K562 (cell line): ENCODE results near the gene NXNL2. TPM values are rescaled to one million over a fixed set of nuclear protein-coding genes. Genes with fewer than 3 reads are reported as not detected.
A peak's percentile ranks its signal among the peaks of the same experiment; 100 is the strongest.

Experiments
- ATAC-seq: fragments of 200-7000 bp; cut with Tn5 transposase; 3 replicates; pipeline ENCODE4 v1.9.1; 2020; ENCODE audit warnings: moderate library complexity
- BruUV-seq: library from RNA; stranded (reverse); fragments of 400-500 nt; replicated peaks from 2 replicates; lab custom pipeline; 2021; lab: Mats Ljungman, UMichigan
- CTCF ChIA-PET: fragments of 300-600 bp; formaldehyde crosslinking; extraction: SDS; loops from one replicate; lab custom pipeline; 2021; ENCODE audit warnings: low intra/inter-chr PET ratio; lab: Yijun Ruan, JAX
- POLR2A ChIA-PET: fragments of 300-600, 350-650 bp; sonication (Branson Sonifier 250); formaldehyde crosslinking; extraction: SDS; loops from one replicate; lab custom pipeline; 2021; ENCODE audit warnings: antibody characterized with exemption, inconsistent platforms; lab: Yijun Ruan, JAX
- DNase-seq, 4 experiments: peaks; one replicate each; pipeline versions ENCODE4 v3.0.0 to v3.0.0-alpha.2; 2011 to 2018; ENCODE audit warnings: low spot score in 3 of 4, mixed read lengths in 3 of 4; ENCODE audit errors: extremely low read depth in 1 of 4
- FAIRE-seq: peaks from 2 replicates; lab custom pipeline; 2011; peaks lifted over from hg19 to GRCh38; lab: Jason Lieb, UNC
- H2AFZ ChIP-seq: 2 replicates; pipeline ENCODE4 v1.6.0; 2011; ENCODE audit warnings: low read depth, low read length, control low read depth, inconsistent platforms
- H3K27ac ChIP-seq: fragments of 200-600 bp; 3 replicates; pipeline ENCODE4 v1.8.0; 2011; ENCODE audit warnings: low read depth, mild to moderate bottlenecking, control low read depth, inconsistent platforms, low read length, moderate library complexity, mixed read lengths; ENCODE audit errors: extremely low read depth
- H3K27me3 ChIP-seq, 2 experiments: fragments of 300-600 bp in 1 of 2; 2 replicates in 1 of 2; 3 replicates in 1 of 2; pipeline versions ENCODE4 v1.6.0 to v1.8.0; 2011; ENCODE audit warnings: inconsistent platforms in 2 of 2, low read length in 2 of 2, mild to moderate bottlenecking in 1 of 2, mixed read lengths in 1 of 2, moderate library complexity in 1 of 2; ENCODE audit not compliant: control insufficient read depth in 2 of 2, insufficient read depth in 2 of 2
- H3K36me3 ChIP-seq: fragments of 300-600 bp; 3 replicates; pipeline ENCODE4 v1.8.0; 2011; ENCODE audit warnings: mild to moderate bottlenecking, low read length, inconsistent platforms; ENCODE audit not compliant: control insufficient read depth, insufficient read depth
- H3K4me1 ChIP-seq, 2 experiments: fragments of 200-600 bp in 1 of 2; replicated peaks in 1 of 2; 2 replicates in 1 of 2; 3 replicates in 1 of 2; pipeline versions ENCODE4 v1.5.1 to v1.8.0; 2011; ENCODE audit warnings: inconsistent platforms in 2 of 2, low read length in 2 of 2, mild to moderate bottlenecking in 1 of 2, mixed read lengths in 1 of 2, moderate library complexity in 1 of 2; ENCODE audit not compliant: control insufficient read depth in 2 of 2, insufficient read depth in 2 of 2
- H3K4me2 ChIP-seq: 2 replicates; pipeline ENCODE4 v1.6.1; 2011; ENCODE audit warnings: low read length, control low read depth, inconsistent platforms, mixed read lengths; ENCODE audit not compliant: insufficient read depth
- H3K4me3 ChIP-seq: fragments of 200-600 bp; sonication (generic), shearing (Covaris generic); 2 replicates; pipeline ENCODE4 v1.5.1; 2016; ENCODE audit warnings: control low read depth, inconsistent platforms
- H3K79me2 ChIP-seq: fragments of 200-600 bp; 3 replicates; pipeline ENCODE4 v1.8.0; 2011; ENCODE audit warnings: low read length, inconsistent platforms; ENCODE audit not compliant: control insufficient read depth, insufficient read depth
- H3K9ac ChIP-seq, 2 experiments: 2 replicates each; pipeline versions ENCODE4 v1.6.0 to v1.6.1; 2011; ENCODE audit warnings: low read depth in 2 of 2, low read length in 2 of 2, control low read depth in 1 of 2, inconsistent platforms in 1 of 2, mild to moderate bottlenecking in 1 of 2, mixed read lengths in 1 of 2; ENCODE audit not compliant: insufficient read depth in 1 of 2
- H3K9me1 ChIP-seq: one replicate; pipeline ENCODE4 v1.6.0; 2011; ENCODE audit warnings: inconsistent platforms, mild to moderate bottlenecking, low read length, moderate library complexity; ENCODE audit not compliant: control insufficient read depth, insufficient read depth
- H3K9me3 ChIP-seq: replicated peaks from 2 replicates; pipeline ENCODE4 v1.5.1; 2011; ENCODE audit warnings: low read depth, low read length, inconsistent platforms; ENCODE audit not compliant: control insufficient read depth, insufficient read depth
- H4K20me1 ChIP-seq: replicated peaks from 2 replicates; pipeline ENCODE4 v1.6.1; 2011; ENCODE audit warnings: low read length, inconsistent platforms, mixed read lengths; ENCODE audit not compliant: control insufficient read depth, insufficient read depth
- ATF3 ChIP-seq, 2 experiments: fragments of 450-650 bp in 1 of 2; sonication (generic) in 1 of 2; formaldehyde crosslinking in 1 of 2; IDR thresholded peaks in 1 of 2; conservative IDR thresholded peaks in 1 of 2; 2 replicates each; pipeline versions ENCODE4 v1.6.1 to v1.8.1; 2016 to 2023; ENCODE audit warnings: mild to moderate bottlenecking in 2 of 2, moderate library complexity in 2 of 2, inconsistent platforms in 1 of 2, missing genetic modification reagents in 1 of 2
- ZNF217 ChIP-seq: sonication (generic); formaldehyde crosslinking; IDR thresholded peaks from 2 replicates; pipeline ENCODE4 v1.8.0; 2022; ENCODE audit warnings: mild to moderate bottlenecking, missing genetic modification reagents
- WGBS: fragments of 100-300 bp; shearing (Covaris generic); methylation state at CpG from one replicate; pipeline ENCODE4 v1.1.6; 2016; ENCODE audit warnings: low coverage, mixed read lengths; ENCODE audit not compliant: insufficient coverage; ENCODE audit errors: missing lambda C conversion rate; 5-methylcytosine and 5-hydroxymethylcytosine counted together
- in situ Hi-C: fragments of 300-500 bp; cut with MboI; formaldehyde crosslinking; loops from 4 replicates; pipeline ENCODE4 v1.15.0; 2018; ENCODE audit warnings: inconsistent platforms, mixed read lengths
- intact Hi-C: fragments of 100-400 bp; cut with micrococcal nuclease; formaldehyde crosslinking; loops from 2 replicates; pipeline ENCODE4 v1.14.2; 2022
- polyA plus RNA-seq, 8 experiments: library from polyadenylated mRNA; depleted of rRNA in 4 of 8; stranded (reverse) in 5 of 8; unstranded in 3 of 8; fragments of >200 nt; fragmentation: Nextera tagmentation in 2 of 8; fragmentation: Illumina TruSeq in 1 of 8; extraction: Ambion mirVana in 2 of 8; extraction: Trizol in 1 of 8; gene quantifications; 2 replicates each; pipeline versions ENCODE4 v1.2.1 to v1.2.3, GENCODE V29; 2011 to 2014; ENCODE audit warnings: inconsistent platforms in 1 of 8, missing spikeins in 1 of 8
- total RNA-seq, 7 experiments: library from RNA; depleted of rRNA in 6 of 7; stranded (reverse); fragments of >200 nt in 6 of 7; fragmentation: Illumina TruSeq in 2 of 7; extraction: Trizol in 2 of 7; gene quantifications; 2 replicates each; pipeline versions ENCODE4 v1.2.1 to v1.2.3, GENCODE V29; 2011 to 2021; ENCODE audit warnings: low replicate concordance in 1 of 7

The NXNL2 gene
- total and polyA plus RNA-seq, 9 of the 15 experiments (the other 6 are each of a cell fraction or from before 2014, with no cell fraction given) = 0.15 to 0.19 TPM; not detected in 7

DNA sequence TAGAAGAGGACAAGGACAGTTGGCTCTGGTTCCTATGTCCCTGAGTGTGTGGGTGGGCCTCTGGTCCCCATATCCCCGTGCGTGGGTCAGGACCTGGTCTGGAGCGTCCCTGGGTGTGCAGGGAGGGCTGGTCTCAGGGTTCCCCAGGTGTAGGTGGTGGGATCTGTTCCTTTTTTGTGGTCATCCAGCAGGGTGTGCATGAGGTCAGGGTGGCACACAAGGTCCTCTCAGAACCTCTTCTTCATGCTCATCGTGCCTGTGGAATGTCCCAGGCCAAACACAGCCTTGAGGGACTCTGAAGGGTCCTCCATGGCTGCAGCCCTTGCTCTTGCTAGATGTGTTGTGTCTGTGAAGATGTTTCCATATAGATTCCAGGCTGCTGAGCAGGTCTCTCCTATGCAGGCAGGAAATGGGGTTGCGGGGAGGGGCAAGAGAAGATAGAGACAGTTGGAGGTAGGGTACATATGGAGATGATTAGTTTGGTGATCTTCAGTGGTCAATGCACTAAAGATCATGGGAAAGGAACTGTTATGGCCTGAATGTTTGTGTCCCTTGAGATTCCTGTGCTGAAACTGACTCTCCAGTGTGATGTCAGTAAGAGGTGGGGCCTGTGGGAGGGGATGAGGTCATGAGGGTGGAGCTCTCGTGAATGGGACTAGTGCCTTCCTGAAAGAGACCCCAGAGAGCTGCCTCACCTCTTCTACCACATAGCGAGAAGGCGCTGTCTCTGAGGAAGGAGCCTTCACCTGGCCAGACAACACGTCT, 53.1 kb downstream of the NXNL2 start:
- intact Hi-C loops = no loop called here

More for the DNA sequence above, 53.1 kb downstream of the NXNL2 start:
- DNase-seq (no peak), ATAC-seq (no peak), FAIRE-seq (no peak)
- ChIA-PET POLR2A (interaction anchor here (0.5 kb wide), 1 partner anchor 1077 kb away, joined by 3 read pairs; no protein-coding TSS in a partner anchor), CTCF (no interaction called here)
- Histone ChIP-seq H3K4me1 (no peaks in the 10 kb centered on the region; a peak in 1 of 5 replicates), H3K79me2 (no peaks in the 10 kb centered on the region), H4K20me1 (no peaks in the 10 kb centered on the region), H3K4me3 (no peak overlapping the region), H3K27ac (no peak overlapping the region), H2AFZ (no peak overlapping the region), H3K9ac (no peak overlapping the region), H3K36me3 (no peaks in the 10 kb centered on the region), H3K4me2 (no peak overlapping the region), H3K27me3 (peaks cover 0 to 11% of the 10 kb centered on the region in 2 experiments; a peak in 3 of 5 replicates), H3K9me3 (no peaks in the 10 kb centered on the region), H3K9me1 (no peaks in the 10 kb centered on the region)
- WGBS = 6% methylated on average over 7 of the region's 9 CpGs
- TF ChIP-seq ZNF217 (CRISPR knock-in tag) (no peak), ATF3 (IDR thresholded peaks at IDR 0.05) (0 out of 2 replicates have a peak, but pooled peaks have one; percentile 10), ATF3 (CRISPR knock-in tag; conservative IDR thresholded peaks at IDR 0.05) (no peak)
- in situ Hi-C loops = no loop called here
- BruUV-seq = no TSS peak
